K562 (cell line): Measurements from ENCODE around the gene DCLK1. TPM values are rescaled to one million over a fixed set of nuclear protein-coding genes. Genes with fewer than 3 reads are reported as not detected.

Experiments used
- ATAC-seq: fragments of 200-7000 bp; cut with Tn5 transposase; 3 replicates; pipeline ENCODE4 v1.9.1; 2020; ENCODE audit warnings: moderate library complexity
- BruUV-seq: library from RNA; stranded (reverse); fragments of 400-500 nt; replicated peaks from 2 replicates; lab custom pipeline; 2021; lab: Mats Ljungman, UMichigan
- CTCF ChIA-PET: fragments of 300-600 bp; formaldehyde crosslinking; extraction: SDS; loops from one replicate; lab custom pipeline; 2021; ENCODE audit warnings: low intra/inter-chr PET ratio; lab: Yijun Ruan, JAX
- POLR2A ChIA-PET: fragments of 300-600, 350-650 bp; sonication (Branson Sonifier 250); formaldehyde crosslinking; extraction: SDS; loops from one replicate; lab custom pipeline; 2021; ENCODE audit warnings: antibody characterized with exemption, inconsistent platforms; lab: Yijun Ruan, JAX
- DNase-seq, 4 experiments: peaks; one replicate each; pipeline versions ENCODE4 v3.0.0 to v3.0.0-alpha.2; 2011 to 2018; ENCODE audit warnings: low spot score in 3 of 4, mixed read lengths in 3 of 4; ENCODE audit errors: extremely low read depth in 1 of 4
- FAIRE-seq: peaks from 2 replicates; lab custom pipeline; 2011; peaks lifted over from hg19 to GRCh38; lab: Jason Lieb, UNC
- H2AFZ ChIP-seq: 2 replicates; pipeline ENCODE4 v1.6.0; 2011; ENCODE audit warnings: low read depth, low read length, control low read depth, inconsistent platforms
- H3K27ac ChIP-seq: fragments of 200-600 bp; 3 replicates; pipeline ENCODE4 v1.8.0; 2011; ENCODE audit warnings: low read depth, mild to moderate bottlenecking, control low read depth, inconsistent platforms, low read length, moderate library complexity, mixed read lengths; ENCODE audit errors: extremely low read depth
- H3K27me3 ChIP-seq, 2 experiments: fragments of 300-600 bp in 1 of 2; 2 replicates in 1 of 2; 3 replicates in 1 of 2; pipeline versions ENCODE4 v1.6.0 to v1.8.0; 2011; ENCODE audit warnings: inconsistent platforms in 2 of 2, low read length in 2 of 2, mild to moderate bottlenecking in 1 of 2, mixed read lengths in 1 of 2, moderate library complexity in 1 of 2; ENCODE audit not compliant: control insufficient read depth in 2 of 2, insufficient read depth in 2 of 2
- H3K36me3 ChIP-seq: fragments of 300-600 bp; 3 replicates; pipeline ENCODE4 v1.8.0; 2011; ENCODE audit warnings: mild to moderate bottlenecking, low read length, inconsistent platforms; ENCODE audit not compliant: control insufficient read depth, insufficient read depth
- H3K4me1 ChIP-seq, 2 experiments: fragments of 200-600 bp in 1 of 2; replicated peaks in 1 of 2; 2 replicates in 1 of 2; 3 replicates in 1 of 2; pipeline versions ENCODE4 v1.5.1 to v1.8.0; 2011; ENCODE audit warnings: inconsistent platforms in 2 of 2, low read length in 2 of 2, mild to moderate bottlenecking in 1 of 2, mixed read lengths in 1 of 2, moderate library complexity in 1 of 2; ENCODE audit not compliant: control insufficient read depth in 2 of 2, insufficient read depth in 2 of 2
- H3K4me2 ChIP-seq: 2 replicates; pipeline ENCODE4 v1.6.1; 2011; ENCODE audit warnings: low read length, control low read depth, inconsistent platforms, mixed read lengths; ENCODE audit not compliant: insufficient read depth
- H3K4me3 ChIP-seq: fragments of 200-600 bp; sonication (generic), shearing (Covaris generic); 2 replicates; pipeline ENCODE4 v1.5.1; 2016; ENCODE audit warnings: control low read depth, inconsistent platforms
- H3K79me2 ChIP-seq: fragments of 200-600 bp; 3 replicates; pipeline ENCODE4 v1.8.0; 2011; ENCODE audit warnings: low read length, inconsistent platforms; ENCODE audit not compliant: control insufficient read depth, insufficient read depth
- H3K9ac ChIP-seq, 2 experiments: 2 replicates each; pipeline versions ENCODE4 v1.6.0 to v1.6.1; 2011; ENCODE audit warnings: low read depth in 2 of 2, low read length in 2 of 2, control low read depth in 1 of 2, inconsistent platforms in 1 of 2, mild to moderate bottlenecking in 1 of 2, mixed read lengths in 1 of 2; ENCODE audit not compliant: insufficient read depth in 1 of 2
- H3K9me1 ChIP-seq: one replicate; pipeline ENCODE4 v1.6.0; 2011; ENCODE audit warnings: inconsistent platforms, mild to moderate bottlenecking, low read length, moderate library complexity; ENCODE audit not compliant: control insufficient read depth, insufficient read depth
- H3K9me3 ChIP-seq: replicated peaks from 2 replicates; pipeline ENCODE4 v1.5.1; 2011; ENCODE audit warnings: low read depth, low read length, inconsistent platforms; ENCODE audit not compliant: control insufficient read depth, insufficient read depth
- H4K20me1 ChIP-seq: replicated peaks from 2 replicates; pipeline ENCODE4 v1.6.1; 2011; ENCODE audit warnings: low read length, inconsistent platforms, mixed read lengths; ENCODE audit not compliant: control insufficient read depth, insufficient read depth
- ARID2 ChIP-seq: fragments of 450-650 bp; IDR thresholded peaks from 2 replicates; pipeline ENCODE4 v1.6.1; 2017; ENCODE audit warnings: antibody characterized with exemption, mild to moderate bottlenecking
- CC2D1A ChIP-seq: fragments of 450-650 bp; IDR thresholded peaks from 2 replicates; pipeline ENCODE4 v1.6.1; 2017; ENCODE audit warnings: mild to moderate bottlenecking
- DPF2 ChIP-seq: fragments of 450-650 bp; IDR thresholded peaks from 2 replicates; pipeline ENCODE4 v1.6.1; 2016
- KDM2B ChIP-seq: fragments of 250-450 bp; sonication (Bioruptor Pico); IDR thresholded peaks from 2 replicates; pipeline ENCODE4 v1.8.0; 2021; ENCODE audit warnings: mild to moderate bottlenecking, moderate library complexity
- KLF13 ChIP-seq: fragments of 450-650 bp; IDR thresholded peaks from 2 replicates; pipeline ENCODE4 v1.6.1; 2016; ENCODE audit warnings: missing genetic modification characterization, low read depth, mild to moderate bottlenecking, missing compliant biosample characterization, moderate library complexity, borderline replicate concordance
- MAFF ChIP-seq: IDR thresholded peaks from 2 replicates; pipeline ENCODE4 v1.6.1; 2012; ENCODE audit warnings: low read length, improper control_type of control experiment
- MTA1 ChIP-seq: fragments of 450-650 bp; IDR thresholded peaks from 2 replicates; pipeline ENCODE4 v1.6.1; 2017; ENCODE audit warnings: borderline replicate concordance
- NR1H2 ChIP-seq: sonication (generic); formaldehyde crosslinking; IDR thresholded peaks from 2 replicates; pipeline ENCODE4 v1.4.0; 2020; ENCODE audit warnings: mild to moderate bottlenecking, missing genetic modification reagents
- SMAD3 ChIP-seq: fragments of 450-650 bp; formaldehyde crosslinking; conservative IDR thresholded peaks from 2 replicates; pipeline ENCODE4 v1.4.0; 2020; ENCODE audit warnings: mild to moderate bottlenecking
- SREBF2 ChIP-seq: sonication (generic); formaldehyde crosslinking; IDR thresholded peaks from 2 replicates; pipeline ENCODE4 v1.4.0; 2020; ENCODE audit warnings: mild to moderate bottlenecking, missing genetic modification reagents
- TCFL5 ChIP-seq: fragments of 250-450 bp; sonication (Bioruptor Pico); conservative IDR thresholded peaks from 2 replicates; pipeline ENCODE4 v1.6.1; 2021; ENCODE audit warnings: mild to moderate bottlenecking, moderate library complexity, matching md5 sums
- YY1 ChIP-seq, 3 experiments: IDR thresholded peaks; 2 replicates each; pipeline ENCODE4 v1.6.1; 2011; ENCODE audit warnings: low read length in 2 of 3, mild to moderate bottlenecking in 2 of 3, moderate library complexity in 2 of 3, borderline replicate concordance in 1 of 3, control low read depth in 1 of 3, low read depth in 1 of 3; ENCODE audit not compliant: insufficient read depth in 3 of 3, insufficient replicate concordance in 2 of 3, control insufficient read depth in 1 of 3, insufficient read length in 1 of 3; ENCODE audit errors: extremely low read depth in 1 of 3
- ZBED1 ChIP-seq: IDR thresholded peaks from 2 replicates; pipeline ENCODE4 v1.6.1; 2014
- ZNF24 ChIP-seq: fragments of 450-650 bp; IDR thresholded peaks from 2 replicates; pipeline ENCODE4 v1.6.1; 2016
- ZNF263 ChIP-seq: sonication (generic); formaldehyde crosslinking; IDR thresholded peaks from 2 replicates; pipeline ENCODE4 v1.8.0; 2022; ENCODE audit warnings: mild to moderate bottlenecking, missing genetic modification reagents, borderline replicate concordance
- ZNF274 ChIP-seq: IDR thresholded peaks from 2 replicates; pipeline ENCODE4 v1.6.1; 2011; ENCODE audit warnings: low read depth, mild to moderate bottlenecking, low read length, moderate library complexity, borderline replicate concordance
- ZNF561 ChIP-seq: fragments of 450-650 bp; formaldehyde crosslinking; conservative IDR thresholded peaks from 2 replicates; pipeline ENCODE4 v1.4.0; 2020; ENCODE audit warnings: mild to moderate bottlenecking, moderate library complexity
- ZNF76 ChIP-seq: fragments of 250-450 bp; sonication (Bioruptor Pico); IDR thresholded peaks from 2 replicates; pipeline ENCODE4 v1.4.0; 2020; ENCODE audit warnings: mild to moderate bottlenecking, moderate library complexity, borderline replicate concordance
- WGBS: fragments of 100-300 bp; shearing (Covaris generic); methylation state at CpG from one replicate; pipeline ENCODE4 v1.1.6; 2016; ENCODE audit warnings: low coverage, mixed read lengths; ENCODE audit not compliant: insufficient coverage; ENCODE audit errors: missing lambda C conversion rate; 5-methylcytosine and 5-hydroxymethylcytosine counted together
- in situ Hi-C: fragments of 300-500 bp; cut with MboI; formaldehyde crosslinking; loops from 4 replicates; pipeline ENCODE4 v1.15.0; 2018; ENCODE audit warnings: inconsistent platforms, mixed read lengths
- intact Hi-C: fragments of 100-400 bp; cut with micrococcal nuclease; formaldehyde crosslinking; loops from 2 replicates; pipeline ENCODE4 v1.14.2; 2022
- polyA plus RNA-seq, 8 experiments: library from polyadenylated mRNA; depleted of rRNA in 4 of 8; stranded (reverse) in 5 of 8; unstranded in 3 of 8; fragments of >200 nt; fragmentation: Nextera tagmentation in 2 of 8; fragmentation: Illumina TruSeq in 1 of 8; extraction: Ambion mirVana in 2 of 8; extraction: Trizol in 1 of 8; gene quantifications; 2 replicates each; pipeline versions ENCODE4 v1.2.1 to v1.2.3, GENCODE V29; 2011 to 2014; ENCODE audit warnings: inconsistent platforms in 1 of 8, missing spikeins in 1 of 8
- total RNA-seq, 7 experiments: library from RNA; depleted of rRNA in 6 of 7; stranded (reverse); fragments of >200 nt in 6 of 7; fragmentation: Illumina TruSeq in 2 of 7; extraction: Trizol in 2 of 7; gene quantifications; 2 replicates each; pipeline versions ENCODE4 v1.2.1 to v1.2.3, GENCODE V29; 2011 to 2021; ENCODE audit warnings: low replicate concordance in 1 of 7
- TF ChIP-seq, protein P1 (sequence below): fragments of 250-450 bp; sonication (Bioruptor Pico); IDR thresholded peaks from 2 replicates; pipeline ENCODE4 v1.5.1; 2021; ENCODE audit warnings: mild to moderate bottlenecking

Gene DCLK1
- total and polyA plus RNA-seq, 9 of the 15 experiments (the other 6 are each of a cell fraction or from before 2014, with no cell fraction given), result 0.07 TPM; not detected in 8

DNA sequence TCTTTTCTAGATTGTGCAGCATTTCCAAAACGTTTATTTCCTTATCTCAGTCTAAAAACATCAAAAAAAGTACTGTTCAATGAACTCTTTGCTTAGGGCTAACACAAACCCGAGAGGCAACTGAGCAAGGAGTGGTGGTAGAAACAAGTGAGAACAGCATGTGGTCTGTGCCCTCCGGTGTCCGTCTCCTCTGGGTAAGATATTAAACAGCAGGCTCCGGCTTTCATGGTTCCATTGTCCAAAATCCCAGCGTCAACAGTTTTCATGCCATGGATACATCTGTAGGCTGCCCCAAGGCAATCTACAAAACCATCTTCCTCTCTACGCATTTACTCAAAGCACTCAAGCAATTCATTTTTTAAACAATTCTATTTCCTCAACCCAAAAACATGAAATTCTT, 22.8 kb downstream of the DCLK1 start:
- no peak overlapping the region for H3K27ac ChIP-seq
- BruUV-seq, result no TSS peak
- no peaks in the 10 kb centered on the region for H3K4me1 ChIP-seq
- no peaks in the 10 kb centered on the region for H3K9me3 ChIP-seq
- WGBS, result 2% methylated on average over 7 of the region's 7 CpGs
- no peaks in the 10 kb centered on the region for H3K9me1 ChIP-seq
- H3K4me2 ChIP-seq, result no peak overlapping the region
- ChIA-PET CTCF (no interaction called here), POLR2A (no interaction called here)
- no peak overlapping the region for H3K9ac ChIP-seq
- H3K79me2 ChIP-seq, result no peaks in the 10 kb centered on the region
- no peaks in the 10 kb centered on the region for H4K20me1 ChIP-seq
- no peak for DNase-seq
- intact Hi-C loops, result no loop called here
- in situ Hi-C loops, result no loop called here
- no peak for TF ChIP-seq MAFF
- no peak for TF ChIP-seq ZNF24
- TF ChIP-seq YY1 (IDR thresholded peaks at IDR 0.05; ENCODE audit: borderline replicate concordance in 1 of 3, control insufficient read depth in 1 of 3, extremely low read depth in 1 of 3, insufficient read depth in 3 of 3, insufficient read length in 1 of 3, insufficient replicate concordance in 2 of 3, low read depth in 1 of 3, low read length in 2 of 3), result no peak
- no peak for TF ChIP-seq DPF2
- TF ChIP-seq KDM2B, result no peak
- no peak for TF ChIP-seq NR1H2 (CRISPR knock-in tag)
- TF ChIP-seq KLF13 (tag), result no peak
- no peak for FAIRE-seq
- no peak overlapping the region for H3K4me3 ChIP-seq
- no peaks in the 10 kb centered on the region; a peak in 1 of 5 replicates for H3K27me3 ChIP-seq
- no peaks in the 10 kb centered on the region for H3K36me3 ChIP-seq
- H2AFZ ChIP-seq, result no peak overlapping the region
- ATAC-seq, result no peak

DNA sequence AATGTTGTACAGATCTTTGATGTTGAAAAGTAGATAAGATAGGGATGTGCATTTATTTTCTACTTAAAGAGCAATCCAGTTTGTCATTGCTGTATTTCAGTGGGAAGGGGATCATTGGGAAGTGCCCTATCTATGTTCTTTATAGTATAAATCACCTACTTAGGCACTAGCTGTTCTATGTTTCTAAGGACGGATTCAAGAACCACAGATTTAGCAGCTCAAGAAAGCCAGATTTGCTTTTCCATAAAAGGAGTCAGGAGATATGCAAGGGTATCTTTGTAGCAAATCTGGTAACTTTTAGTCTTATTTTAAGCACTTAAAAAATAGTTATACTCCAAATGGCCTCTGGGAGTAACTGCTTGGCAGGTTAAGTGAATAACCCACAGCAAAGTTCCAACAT, 23.7 kb downstream of the DCLK1 start:
- Histone ChIP-seq H3K27me3 (no peaks in the 10 kb centered on the region; a peak in 1 of 5 replicates), H3K4me1 (no peaks in the 10 kb centered on the region), H4K20me1 (no peaks in the 10 kb centered on the region), H3K27ac (no peak overlapping the region), H3K9ac (no peak overlapping the region), H3K9me1 (no peaks in the 10 kb centered on the region), H3K4me2 (no peak overlapping the region), H3K9me3 (no peaks in the 10 kb centered on the region), H3K79me2 (no peaks in the 10 kb centered on the region), H2AFZ (no peak overlapping the region), H3K4me3 (no peak overlapping the region), H3K36me3 (no peaks in the 10 kb centered on the region)
- ChIA-PET CTCF (no interaction called here), POLR2A (no interaction called here)
- WGBS, result 0% methylated on average over 1 of the region's 1 CpG
- no peak for DNase-seq
- FAIRE-seq, result no peak
- intact Hi-C loops (no loop called here), in situ Hi-C loops (no loop called here)
- BruUV-seq, result no TSS peak
- ATAC-seq, result no peak
- TF ChIP-seq ZBED1, result no peak
- no peak for TF ChIP-seq ZNF274
- no peak for TF ChIP-seq TCFL5 (CRISPR knock-in tag)
- TF ChIP-seq SREBF2 (CRISPR knock-in tag), result no peak
- no peak for TF ChIP-seq SMAD3 (CRISPR knock-in tag)
- TF ChIP-seq DPF2, result no peak
- TF ChIP-seq, protein P1, sequence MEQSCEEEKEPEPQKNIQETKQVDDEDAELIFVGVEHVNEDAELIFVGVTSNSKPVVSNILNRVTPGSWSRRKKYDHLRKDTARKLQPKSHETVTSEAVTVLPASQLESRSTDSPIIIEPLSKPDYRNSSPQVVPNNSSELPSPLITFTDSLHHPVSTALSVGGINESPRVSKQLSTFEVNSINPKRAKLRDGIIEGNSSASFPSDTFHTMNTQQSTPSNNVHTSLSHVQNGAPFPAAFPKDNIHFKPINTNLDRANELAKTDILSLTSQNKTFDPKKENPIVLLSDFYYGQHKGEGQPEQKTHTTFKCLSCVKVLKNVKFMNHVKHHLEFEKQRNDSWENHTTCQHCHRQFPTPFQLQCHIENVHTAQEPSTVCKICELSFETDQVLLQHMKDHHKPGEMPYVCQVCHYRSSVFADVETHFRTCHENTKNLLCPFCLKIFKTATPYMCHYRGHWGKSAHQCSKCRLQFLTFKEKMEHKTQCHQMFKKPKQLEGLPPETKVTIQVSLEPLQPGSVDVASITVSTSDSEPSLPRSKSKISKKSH (CRISPR knock-in tag), result no peak
- no peak for TF ChIP-seq ARID2
- no peak for TF ChIP-seq MTA1
- no peak for TF ChIP-seq ZNF561 (CRISPR knock-in tag)
- no peak for TF ChIP-seq ZNF76 (CRISPR knock-in tag)
- no peak for TF ChIP-seq CC2D1A
- no peak for TF ChIP-seq ZNF263 (CRISPR knock-in tag)
